HG03025 (cell line): ENCODE measurements around the gene MXD1.
"Not testable (repeated sequence)": the region's sequence is repeated elsewhere in the genome, so short reads cannot be mapped to it uniquely, and the experiment has no call there.

ENCODE experiments used
- ATAC-seq: cut with Tn5 transposase; IDR thresholded peaks from one replicate; pipeline ENCODE4 v1.9.1; 2021; ENCODE audit warnings: mild to moderate bottlenecking, moderate library complexity; ENCODE audit not compliant: unreplicated experiment, low FRiP score

MXD1 gene

GRCh38 chr2:69950671-69951070 lies 35.8 kb downstream of the MXD1 start:
- not testable (repeated sequence) for ATAC-seq

DNA sequence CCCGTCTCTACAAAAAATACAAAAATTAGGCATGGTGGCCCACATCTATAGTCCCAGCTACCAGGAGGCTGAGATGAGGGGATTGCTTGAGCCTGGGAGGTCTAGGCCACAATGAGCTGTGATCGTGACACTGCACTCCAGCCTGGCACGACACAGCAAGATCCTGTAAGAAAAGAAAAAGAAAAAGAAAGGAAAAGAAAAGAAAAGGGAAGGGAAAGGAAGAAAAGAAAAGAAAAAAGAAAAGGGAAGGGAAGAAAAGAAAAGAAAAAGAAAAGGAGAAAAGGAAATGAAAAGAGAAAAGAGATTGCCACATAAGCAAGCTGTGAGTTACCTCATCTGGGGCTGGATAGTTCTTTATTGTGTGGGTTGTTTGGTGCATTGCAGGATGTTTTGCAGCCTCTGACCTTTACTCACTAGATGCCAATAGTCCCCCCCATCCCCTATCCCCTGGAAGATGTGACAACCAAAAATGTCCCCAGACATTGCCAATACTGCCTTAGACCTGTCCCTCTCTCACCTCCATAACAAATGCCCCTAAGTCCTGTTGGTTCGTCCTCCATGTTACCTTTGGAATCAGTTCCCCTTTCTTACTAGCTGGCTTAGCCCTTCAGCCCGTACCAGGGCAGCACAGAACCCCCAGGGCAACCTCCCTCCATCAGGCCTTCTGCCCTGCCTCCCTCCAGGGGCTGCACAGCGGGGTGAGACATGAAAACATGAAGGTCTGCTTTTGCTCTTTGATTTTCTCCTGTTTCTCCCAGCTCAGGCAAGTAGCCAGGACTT lies 37.6 kb downstream of the MXD1 start:
- ATAC-seq, result no peak

DNA sequence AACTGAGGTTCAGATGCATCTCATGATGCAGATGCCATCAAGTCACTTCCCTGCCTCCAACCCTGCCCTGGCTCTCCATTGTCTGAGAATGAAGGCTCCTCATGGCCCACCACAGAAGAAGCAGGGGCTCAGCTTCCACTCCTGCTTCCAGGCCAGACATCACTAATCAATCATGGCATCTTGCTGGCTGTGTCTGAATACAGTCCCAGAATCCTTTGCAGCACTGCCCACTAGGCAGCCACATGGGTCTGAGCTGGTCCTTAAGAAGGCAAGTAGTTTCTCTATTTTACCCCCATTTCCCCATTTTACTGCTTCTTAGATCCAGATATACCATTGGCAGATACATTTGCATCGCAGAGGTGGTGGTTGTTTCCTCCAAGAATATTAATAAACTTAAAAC lies 39.2 kb downstream of the MXD1 start:
- no peak for ATAC-seq

GRCh38 chr2:69955029-69955428 lies 40.1 kb downstream of the MXD1 start:
- no peak for ATAC-seq

GRCh38 chr2:69956475-69956979 lies 41.6 kb downstream of the MXD1 start:
- ATAC-seq, result no peak

DNA sequence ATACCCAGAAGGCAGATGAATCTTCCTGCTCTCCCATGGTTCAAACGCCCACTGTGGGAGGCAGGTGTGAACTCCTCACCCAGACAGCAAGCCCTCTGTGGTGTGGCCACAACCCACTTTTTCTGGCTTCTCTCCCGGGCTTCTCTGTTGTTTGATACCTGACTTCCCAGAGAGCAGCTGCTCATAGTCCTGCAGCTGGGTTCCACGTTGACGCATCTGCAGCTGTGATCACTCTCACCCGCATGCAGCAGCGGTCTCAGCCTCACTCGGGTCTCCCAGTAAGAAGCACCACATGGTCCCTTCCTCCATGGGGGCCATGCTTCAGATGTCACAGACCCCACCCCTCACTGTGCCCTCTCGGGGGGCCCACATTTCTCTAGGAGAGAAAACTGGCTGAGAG lies 43.1 kb downstream of the MXD1 start:
- no peak for ATAC-seq

DNA sequence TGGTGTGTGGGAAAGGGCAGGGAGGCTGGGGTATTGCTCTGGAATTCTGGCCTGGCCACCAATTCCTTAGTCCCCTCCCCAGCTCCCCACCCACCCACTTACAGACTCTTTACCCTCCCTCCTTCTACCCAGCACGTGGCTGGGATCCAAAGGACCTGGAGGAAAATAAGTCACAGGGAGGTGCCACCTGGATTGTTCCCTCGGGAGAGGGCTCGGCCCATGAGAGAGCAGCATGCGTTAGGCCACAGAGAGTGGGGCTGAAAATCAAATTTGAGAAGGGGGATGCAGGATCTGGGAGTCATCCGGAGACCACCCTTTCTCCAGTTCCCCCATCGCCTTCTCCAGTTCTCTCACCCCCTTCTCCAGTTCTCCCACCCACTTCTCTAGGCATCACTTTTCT lies 43.6 kb downstream of the MXD1 start:
- no peak for ATAC-seq

DNA sequence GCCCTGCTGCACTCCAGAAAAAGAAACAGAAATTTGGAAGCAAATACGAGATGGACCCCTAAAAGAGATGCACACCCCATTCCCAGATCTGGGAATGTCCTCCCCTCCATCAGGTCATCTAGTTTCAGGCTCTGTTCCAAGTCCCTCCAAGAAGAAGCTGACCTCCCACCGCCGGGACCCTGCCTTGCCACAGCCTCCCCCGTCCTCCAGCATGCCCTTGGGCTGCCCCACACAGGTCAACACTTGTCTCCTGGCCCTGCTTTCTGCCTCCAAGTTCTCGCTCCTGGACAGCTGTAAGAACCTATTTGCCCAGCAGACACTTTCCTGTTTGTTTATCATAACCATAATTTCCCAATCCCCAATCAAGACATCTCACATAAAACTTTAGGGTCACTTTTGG lies 44.5 kb downstream of the MXD1 start:
- no peak for ATAC-seq

DNA sequence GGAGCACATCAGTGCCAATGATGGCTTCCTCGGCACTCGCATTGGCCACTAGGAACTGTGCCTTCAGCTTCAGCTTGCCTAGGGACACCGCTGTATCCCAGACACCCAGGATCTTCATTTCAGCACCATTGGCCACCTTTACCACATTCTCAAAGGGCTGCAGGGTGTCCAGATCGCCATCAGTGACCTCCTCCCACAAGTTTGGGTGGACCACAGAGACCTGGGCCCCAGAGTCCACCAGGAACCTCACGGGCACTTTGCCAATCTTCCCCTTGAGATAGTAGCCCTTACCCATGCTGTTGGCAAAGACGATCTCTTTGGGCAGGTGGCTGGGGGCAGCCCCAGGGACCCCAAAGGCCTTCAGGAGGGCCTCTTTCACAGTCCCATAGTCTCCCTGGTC lies 45.9 kb downstream of the MXD1 start:
- ATAC-seq, result no peak

GRCh38 chr2:69961496-69961895 lies 46.6 kb downstream of the MXD1 start, which contains the start of gene ASPRV1:
ASPRV1 (minus strand) TSS chr2:69961631; CDS start chr2:69961436, 195 bp downstream.
- ATAC-seq, result no peak

DNA sequence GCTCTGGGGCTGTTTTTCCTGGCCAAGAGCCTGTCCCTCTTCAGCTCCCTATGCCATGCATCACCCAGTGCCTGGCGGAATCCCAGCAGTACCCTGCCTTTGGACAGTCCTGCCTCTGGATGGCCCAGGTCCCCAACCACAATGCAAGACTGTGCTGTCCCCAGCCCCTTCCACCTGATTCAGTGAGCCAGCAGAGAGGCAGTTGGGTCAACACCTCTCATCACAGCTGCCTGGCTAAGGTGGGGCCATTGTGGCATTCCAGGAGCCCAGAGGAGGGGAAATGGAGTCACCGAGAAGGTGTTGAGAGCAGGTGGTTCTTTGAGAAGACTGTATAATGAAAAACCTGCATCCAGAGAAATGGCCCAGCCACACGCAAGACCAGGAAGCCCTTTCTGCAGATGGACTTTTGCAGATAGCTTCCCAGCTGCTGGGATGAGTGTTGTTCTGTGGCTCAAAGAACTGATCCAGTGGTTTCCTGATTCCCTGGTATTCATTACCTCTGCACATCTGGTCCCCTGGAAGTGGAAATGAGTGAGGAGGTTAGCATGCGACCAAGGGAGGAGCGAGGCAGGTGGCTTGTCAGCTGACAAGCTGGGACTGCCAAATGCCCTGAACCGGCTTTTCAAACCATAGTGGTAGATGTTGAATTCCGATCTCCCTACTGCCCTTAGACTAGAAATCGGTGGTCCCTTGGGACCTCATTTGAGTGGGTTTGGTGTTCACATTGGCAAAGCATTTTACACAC lies 48.2 kb downstream of the MXD1 start:
- no peak for ATAC-seq

GRCh38 chr2:69964353-69964841 lies 49.5 kb downstream of the MXD1 start:
- no peak for ATAC-seq

- no peak for ATAC-seq
These were observed 51.0 kb downstream of the MXD1 start for GRCh38 chr2:69965756-69966445.

GRCh38 chr2:69966496-69966895 lies 51.6 kb downstream of the MXD1 start:
- no peak for ATAC-seq

GRCh38 chr2:69968609-69969008 lies 53.7 kb downstream of the MXD1 start:
- ATAC-seq, result no peak

- no peak for ATAC-seq
These were observed 54.4 kb downstream of the MXD1 start for GRCh38 chr2:69969126-69969983.

- ATAC-seq, result no peak
These were observed 55.1 kb downstream of the MXD1 start for GRCh38 chr2:69969991-69970390.

DNA sequence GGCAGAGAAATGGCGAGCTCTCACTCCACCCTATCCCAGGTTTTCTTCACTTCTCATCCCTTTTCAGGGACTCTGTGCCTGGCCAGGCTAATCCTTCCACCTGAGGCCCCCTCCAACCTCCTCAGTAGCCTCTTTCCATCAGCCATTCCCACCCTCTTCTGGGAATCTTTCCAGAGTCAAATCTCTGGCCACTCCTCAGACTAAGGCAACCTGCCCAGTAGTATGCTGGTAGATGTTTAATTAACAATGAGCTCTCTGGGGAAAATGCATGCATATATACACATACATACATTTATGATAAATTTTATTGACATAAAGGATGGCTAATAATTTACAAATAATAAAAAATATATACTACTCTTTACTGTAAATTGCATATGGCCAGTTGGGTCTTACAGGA lies 57.9 kb downstream of the MXD1 start:
- ATAC-seq, result no peak

DNA sequence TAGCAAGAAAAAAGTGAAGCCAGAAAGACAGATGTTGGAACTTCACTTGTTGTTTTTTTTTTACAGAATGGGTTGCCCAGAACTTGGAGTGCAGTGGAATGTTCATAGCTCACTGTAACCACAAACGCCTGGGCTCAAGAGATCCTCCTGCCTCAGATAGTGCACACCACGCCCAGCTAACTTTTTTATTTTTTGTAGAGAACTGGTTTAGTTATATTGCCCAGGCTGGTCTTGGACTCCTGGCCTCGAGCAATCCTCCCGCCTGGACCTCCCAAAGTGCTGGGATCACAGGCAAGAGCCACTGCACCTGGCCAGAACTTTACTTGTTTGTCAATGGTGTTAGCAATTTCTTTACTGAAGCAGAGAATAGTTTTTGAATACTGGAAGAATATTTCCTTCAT lies 58.4 kb downstream of the MXD1 start:
- ATAC-seq, result no peak
